ENCODE data around the gene TMEM218. TPM values are rescaled to one million over a fixed set of nuclear protein-coding genes. Genes with fewer than 3 reads are reported as not detected.
"Not testable (repeated sequence)": the region's sequence is repeated elsewhere in the genome, so short reads cannot be mapped to it uniquely, and the experiment has no call there.

Gene TMEM218
- total and polyA plus RNA-seq, 2 experiments from 2014 or later, result 30.1 to 44.9 TPM

GRCh38 chr11:125092669-125093068 is 18.8 kb downstream of the TMEM218 start:
- WGBS, 2 experiments (ENCODE audit: low coverage in 1 of 2, low lambda C conversion rate in 2 of 2, missing lambda C conversion rate in 2 of 2), result 80 to 86% methylated on average over 6 of the region's 6 CpGs
- no peaks in the 10 kb centered on the region for H3K79me2 ChIP-seq (ENCODE audit: insufficient read depth)
- H3K4me2 ChIP-seq (ENCODE audit: unreplicated experiment), result no peak overlapping the region
- H3K4me3 ChIP-seq, result no peak overlapping the region
- no peak for TF ChIP-seq EZH2phosphoT487 (IDR thresholded peaks at IDR 0.05; ENCODE audit: insufficient read depth, low read depth)
- TF ChIP-seq EZH2 (IDR thresholded peaks at IDR 0.05; ENCODE audit: insufficient read depth, poor library complexity, severe bottlenecking), result no peak
- H3K9me3 ChIP-seq (ENCODE audit: low read depth), result no peaks in the 10 kb centered on the region
- H3K27ac ChIP-seq, result no peak overlapping the region
- no peaks in the 10 kb centered on the region for H3K9me2 ChIP-seq (ENCODE audit: insufficient read depth)
- no peak for DNase-seq
- in situ Hi-C loops (cut with MboI), result no loop called here
- 0 out of 2 replicates have a peak, but pooled peaks cover 5% of the 10 kb centered on the region for H3K36me3 ChIP-seq (ENCODE audit: low read depth)
- H3K9ac ChIP-seq, result no peak overlapping the region
- peaks cover 16% of the 10 kb centered on the region for H3K4me1 ChIP-seq (ENCODE audit: insufficient read depth)
- H3K27me3 ChIP-seq (replicated peaks; ENCODE audit: insufficient read depth), result no peaks in the 10 kb centered on the region
- no peak overlapping the region for H2AFZ ChIP-seq
- no peaks in the 10 kb centered on the region for H4K20me1 ChIP-seq (ENCODE audit: insufficient read depth)
- H3F3A ChIP-seq (ENCODE audit: insufficient read depth), result no peaks in the 10 kb centered on the region

- H3K79me2 ChIP-seq (ENCODE audit: insufficient read depth), result no peaks in the 10 kb centered on the region
- H3K9me3 ChIP-seq (ENCODE audit: low read depth), result no peaks in the 10 kb centered on the region
- H2AFZ ChIP-seq, result no peak overlapping the region
- DNase-seq, result no peak
- no peaks in the 10 kb centered on the region for H4K20me1 ChIP-seq (ENCODE audit: insufficient read depth)
- no peaks in the 10 kb centered on the region for H3K27me3 ChIP-seq (replicated peaks; ENCODE audit: insufficient read depth)
- H3K9me2 ChIP-seq (ENCODE audit: insufficient read depth), result no peaks in the 10 kb centered on the region
- peaks cover 16% of the 10 kb centered on the region for H3K4me1 ChIP-seq (ENCODE audit: insufficient read depth)
- H3F3A ChIP-seq (ENCODE audit: insufficient read depth), result no peaks in the 10 kb centered on the region
- 0 out of 2 replicates have a peak, but pooled peaks cover 5% of the 10 kb centered on the region for H3K36me3 ChIP-seq (ENCODE audit: low read depth)
- H3K9ac ChIP-seq, result no peak overlapping the region
- peak overlapping the region; percentile 32 for H3K27ac ChIP-seq
- no peak overlapping the region for H3K4me3 ChIP-seq
- no peak overlapping the region for H3K4me2 ChIP-seq (ENCODE audit: unreplicated experiment)
- 92 to 98% methylated on average over 6 of the region's 6 CpGs for WGBS, 2 experiments (ENCODE audit: low coverage in 1 of 2, low lambda C conversion rate in 2 of 2, missing lambda C conversion rate in 2 of 2)
- in situ Hi-C loops (cut with MboI), result no loop called here
- TF ChIP-seq EZH2 (IDR thresholded peaks at IDR 0.05; ENCODE audit: insufficient read depth, poor library complexity, severe bottlenecking), result no peak
- TF ChIP-seq EZH2phosphoT487 (IDR thresholded peaks at IDR 0.05; ENCODE audit: insufficient read depth, low read depth), result no peak
Observed at GRCh38 chr11:125091877-125092664, 19.4 kb downstream of the TMEM218 start.

- H3K79me2 ChIP-seq (ENCODE audit: insufficient read depth), result no peaks in the 10 kb centered on the region
- H4K20me1 ChIP-seq (ENCODE audit: insufficient read depth), result no peaks in the 10 kb centered on the region
- H3F3A ChIP-seq (ENCODE audit: insufficient read depth), result no peaks in the 10 kb centered on the region
- WGBS, 2 experiments (ENCODE audit: low coverage in 1 of 2, low lambda C conversion rate in 2 of 2, missing lambda C conversion rate in 2 of 2), result 48 to 51% methylated on average over 5 of the region's 5 CpGs
- DNase-seq, result peak; percentile 74
- TF ChIP-seq EZH2 (IDR thresholded peaks at IDR 0.05; ENCODE audit: insufficient read depth, poor library complexity, severe bottlenecking) (no peak), EZH2phosphoT487 (IDR thresholded peaks at IDR 0.05; ENCODE audit: insufficient read depth, low read depth) (no peak)
- H3K9me3 ChIP-seq (ENCODE audit: low read depth), result no peaks in the 10 kb centered on the region
- peak overlapping the region; percentile 58 for H2AFZ ChIP-seq
- H3K9me2 ChIP-seq (ENCODE audit: insufficient read depth), result no peaks in the 10 kb centered on the region
- H3K4me2 ChIP-seq (ENCODE audit: unreplicated experiment), result no peak overlapping the region
- in situ Hi-C loops (cut with MboI), result no loop called here
- H3K4me1 ChIP-seq (ENCODE audit: insufficient read depth), result peaks cover 16% of the 10 kb centered on the region
- H3K36me3 ChIP-seq (ENCODE audit: low read depth), result 0 out of 2 replicates have a peak, but pooled peaks cover 5% of the 10 kb centered on the region
- no peak overlapping the region for H3K4me3 ChIP-seq
- no peak overlapping the region for H3K9ac ChIP-seq
- peak overlapping the region; percentile 32 for H3K27ac ChIP-seq
- H3K27me3 ChIP-seq (replicated peaks; ENCODE audit: insufficient read depth), result no peaks in the 10 kb centered on the region
Observed at GRCh38 chr11:125091247-125091876, 20.1 kb downstream of the TMEM218 start.

GRCh38 chr11:125090816-125091215 is 20.6 kb downstream of the TMEM218 start:
- WGBS, 2 experiments (ENCODE audit: low coverage in 1 of 2, low lambda C conversion rate in 2 of 2, missing lambda C conversion rate in 2 of 2), result 83 to 84% methylated on average over 6 of the region's 6 CpGs
- Histone ChIP-seq H2AFZ (no peak overlapping the region), H3K4me2 (ENCODE audit: unreplicated experiment) (no peak overlapping the region), H3K4me3 (no peak overlapping the region), H3K36me3 (ENCODE audit: low read depth) (0 out of 2 replicates have a peak, but pooled peaks cover 2% of the 10 kb centered on the region), H3K27ac (no peak overlapping the region), H3F3A (ENCODE audit: insufficient read depth) (no peaks in the 10 kb centered on the region), H4K20me1 (ENCODE audit: insufficient read depth) (no peaks in the 10 kb centered on the region), H3K9ac (no peak overlapping the region), H3K4me1 (ENCODE audit: insufficient read depth) (peaks cover 16% of the 10 kb centered on the region), H3K9me3 (ENCODE audit: low read depth) (no peaks in the 10 kb centered on the region), H3K27me3 (replicated peaks; ENCODE audit: insufficient read depth) (no peaks in the 10 kb centered on the region), H3K79me2 (ENCODE audit: insufficient read depth) (no peaks in the 10 kb centered on the region), H3K9me2 (ENCODE audit: insufficient read depth) (no peaks in the 10 kb centered on the region)
- in situ Hi-C loops (cut with MboI), result no loop called here
- TF ChIP-seq EZH2 (IDR thresholded peaks at IDR 0.05; ENCODE audit: insufficient read depth, poor library complexity, severe bottlenecking) (no peak), EZH2phosphoT487 (IDR thresholded peaks at IDR 0.05; ENCODE audit: insufficient read depth, low read depth) (no peak)
- DNase-seq, result no peak

- H3K27ac ChIP-seq; H4K20me1 ChIP-seq (ENCODE audit: insufficient read depth); H3F3A ChIP-seq (ENCODE audit: insufficient read depth); H2AFZ ChIP-seq; H3K79me2 ChIP-seq (ENCODE audit: insufficient read depth); H3K9me2 ChIP-seq (ENCODE audit: insufficient read depth); H3K4me2 ChIP-seq (ENCODE audit: unreplicated experiment); DNase-seq; in situ Hi-C loops (cut with MboI); H3K27me3 ChIP-seq (replicated peaks; ENCODE audit: insufficient read depth); H3K4me3 ChIP-seq; H3K9ac ChIP-seq; H3K9me3 ChIP-seq (ENCODE audit: low read depth); H3K36me3 ChIP-seq (ENCODE audit: low read depth): not testable (repeated sequence)
- 85 to 87% methylated on average over 10 of the region's 10 CpGs for WGBS, 2 experiments (ENCODE audit: low coverage in 1 of 2, low lambda C conversion rate in 2 of 2, missing lambda C conversion rate in 2 of 2)
- H3K4me1 ChIP-seq (ENCODE audit: insufficient read depth), result peaks cover 16% of the 10 kb centered on the region
Observed at GRCh38 chr11:125090151-125090550, 21.3 kb downstream of the TMEM218 start.

GRCh38 chr11:125089481-125089880 is 21.9 kb downstream of the TMEM218 start:
- not testable (repeated sequence) for H3K9ac ChIP-seq; DNase-seq; H3K9me3 ChIP-seq (ENCODE audit: low read depth); H3K4me3 ChIP-seq; H3F3A ChIP-seq (ENCODE audit: insufficient read depth); H3K4me2 ChIP-seq (ENCODE audit: unreplicated experiment); H3K27ac ChIP-seq; H4K20me1 ChIP-seq (ENCODE audit: insufficient read depth); H3K36me3 ChIP-seq (ENCODE audit: low read depth); H2AFZ ChIP-seq; H3K27me3 ChIP-seq (replicated peaks; ENCODE audit: insufficient read depth); H3K79me2 ChIP-seq (ENCODE audit: insufficient read depth); H3K9me2 ChIP-seq (ENCODE audit: insufficient read depth)
- H3K4me1 ChIP-seq (ENCODE audit: insufficient read depth), result peaks cover 16% of the 10 kb centered on the region
- WGBS, 2 experiments (ENCODE audit: low coverage in 1 of 2, low lambda C conversion rate in 2 of 2, missing lambda C conversion rate in 2 of 2), result 90 to 91% methylated on average over 16 to 27 of the region's 31 CpGs
- in situ Hi-C loops (cut with MboI), result loop anchor here (10.0 kb wide), 1 partner anchor 255 kb away; no protein-coding TSS in a partner anchor

Measured in GM23248 (cell line).